ENCODE results near the gene PSTPIP1. TPM values are rescaled to one million over a fixed set of nuclear protein-coding genes. Genes with fewer than 3 reads are reported as not detected.

PSTPIP1 gene
- total and polyA plus RNA-seq, 2 experiments from 2014 or later = 0.80 to 3.7 TPM

DNA sequence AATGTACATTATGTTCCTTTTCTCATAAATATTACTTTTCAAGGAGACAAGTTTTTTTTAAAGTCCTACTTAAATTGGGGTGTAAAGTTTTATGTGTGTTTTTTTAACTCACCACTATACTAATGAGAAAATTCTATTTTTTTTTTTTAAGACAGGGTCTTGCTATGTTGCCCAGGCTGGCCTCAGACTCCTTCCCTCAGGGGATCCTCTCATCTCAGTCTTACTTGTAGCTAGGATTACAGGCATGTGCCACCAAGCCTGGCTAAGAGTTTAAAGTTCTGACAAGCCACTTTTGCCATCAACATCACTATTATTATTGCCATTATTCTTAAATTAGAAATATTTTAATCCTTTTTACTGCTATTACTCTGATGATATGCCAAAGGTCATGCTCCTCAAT, 68.3 kb downstream of the PSTPIP1 start (continued):
- TF ChIP-seq, protein P1, sequence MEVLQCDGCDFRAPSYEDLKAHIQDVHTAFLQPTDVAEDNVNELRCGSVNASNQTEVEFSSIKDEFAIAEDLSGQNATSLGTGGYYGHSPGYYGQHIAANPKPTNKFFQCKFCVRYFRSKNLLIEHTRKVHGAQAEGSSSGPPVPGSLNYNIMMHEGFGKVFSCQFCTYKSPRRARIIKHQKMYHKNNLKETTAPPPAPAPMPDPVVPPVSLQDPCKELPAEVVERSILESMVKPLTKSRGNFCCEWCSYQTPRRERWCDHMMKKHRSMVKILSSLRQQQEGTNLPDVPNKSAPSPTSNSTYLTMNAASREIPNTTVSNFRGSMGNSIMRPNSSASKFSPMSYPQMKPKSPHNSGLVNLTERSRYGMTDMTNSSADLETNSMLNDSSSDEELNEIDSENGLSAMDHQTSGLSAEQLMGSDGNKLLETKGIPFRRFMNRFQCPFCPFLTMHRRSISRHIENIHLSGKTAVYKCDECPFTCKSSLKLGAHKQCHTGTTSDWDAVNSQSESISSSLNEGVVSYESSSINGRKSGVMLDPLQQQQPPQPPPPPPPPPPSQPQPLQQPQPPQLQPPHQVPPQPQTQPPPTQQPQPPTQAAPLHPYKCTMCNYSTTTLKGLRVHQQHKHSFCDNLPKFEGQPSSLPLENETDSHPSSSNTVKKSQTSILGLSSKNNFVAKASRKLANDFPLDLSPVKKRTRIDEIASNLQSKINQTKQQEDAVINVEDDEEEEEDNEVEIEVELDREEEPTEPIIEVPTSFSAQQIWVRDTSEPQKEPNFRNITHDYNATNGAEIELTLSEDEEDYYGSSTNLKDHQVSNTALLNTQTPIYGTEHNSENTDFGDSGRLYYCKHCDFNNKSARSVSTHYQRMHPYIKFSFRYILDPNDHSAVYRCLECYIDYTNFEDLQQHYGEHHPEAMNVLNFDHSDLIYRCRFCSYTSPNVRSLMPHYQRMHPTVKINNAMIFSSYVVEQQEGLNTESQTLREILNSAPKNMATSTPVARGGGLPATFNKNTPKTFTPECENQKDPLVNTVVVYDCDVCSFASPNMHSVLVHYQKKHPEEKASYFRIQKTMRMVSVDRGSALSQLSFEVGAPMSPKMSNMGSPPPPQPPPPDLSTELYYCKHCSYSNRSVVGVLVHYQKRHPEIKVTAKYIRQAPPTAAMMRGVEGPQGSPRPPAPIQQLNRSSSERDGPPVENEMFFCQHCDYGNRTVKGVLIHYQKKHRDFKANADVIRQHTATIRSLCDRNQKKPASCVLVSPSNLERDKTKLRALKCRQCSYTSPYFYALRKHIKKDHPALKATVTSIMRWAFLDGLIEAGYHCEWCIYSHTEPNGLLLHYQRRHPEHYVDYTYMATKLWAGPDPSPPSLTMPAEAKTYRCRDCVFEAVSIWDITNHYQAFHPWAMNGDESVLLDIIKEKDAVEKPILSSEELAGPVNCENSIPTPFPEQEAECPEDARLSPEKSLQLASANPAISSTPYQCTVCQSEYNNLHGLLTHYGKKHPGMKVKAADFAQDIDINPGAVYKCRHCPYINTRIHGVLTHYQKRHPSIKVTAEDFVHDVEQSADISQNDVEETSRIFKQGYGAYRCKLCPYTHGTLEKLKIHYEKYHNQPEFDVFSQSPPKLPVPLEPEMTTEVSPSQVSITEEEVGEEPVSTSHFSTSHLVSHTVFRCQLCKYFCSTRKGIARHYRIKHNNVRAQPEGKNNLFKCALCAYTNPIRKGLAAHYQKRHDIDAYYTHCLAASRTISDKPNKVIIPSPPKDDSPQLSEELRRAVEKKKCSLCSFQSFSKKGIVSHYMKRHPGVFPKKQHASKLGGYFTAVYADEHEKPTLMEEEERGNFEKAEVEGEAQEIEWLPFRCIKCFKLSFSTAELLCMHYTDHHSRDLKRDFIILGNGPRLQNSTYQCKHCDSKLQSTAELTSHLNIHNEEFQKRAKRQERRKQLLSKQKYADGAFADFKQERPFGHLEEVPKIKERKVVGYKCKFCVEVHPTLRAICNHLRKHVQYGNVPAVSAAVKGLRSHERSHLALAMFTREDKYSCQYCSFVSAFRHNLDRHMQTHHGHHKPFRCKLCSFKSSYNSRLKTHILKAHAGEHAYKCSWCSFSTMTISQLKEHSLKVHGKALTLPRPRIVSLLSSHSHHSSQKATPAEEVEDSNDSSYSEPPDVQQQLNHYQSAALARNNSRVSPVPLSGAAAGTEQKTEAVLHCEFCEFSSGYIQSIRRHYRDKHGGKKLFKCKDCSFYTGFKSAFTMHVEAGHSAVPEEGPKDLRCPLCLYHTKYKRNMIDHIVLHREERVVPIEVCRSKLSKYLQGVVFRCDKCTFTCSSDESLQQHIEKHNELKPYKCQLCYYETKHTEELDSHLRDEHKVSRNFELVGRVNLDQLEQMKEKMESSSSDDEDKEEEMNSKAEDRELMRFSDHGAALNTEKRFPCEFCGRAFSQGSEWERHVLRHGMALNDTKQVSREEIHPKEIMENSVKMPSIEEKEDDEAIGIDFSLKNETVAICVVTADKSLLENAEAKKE (CRISPR knock-in tag; IDR thresholded peaks at IDR 0.05) = no peak
- TF ChIP-seq ZNF114 (CRISPR knock-in tag; IDR thresholded peaks at IDR 0.05) = no peak
- TF ChIP-seq NANOG (IDR thresholded peaks at IDR 0.05; ENCODE audit: borderline replicate concordance) = no peak
- no peak for TF ChIP-seq JUNB (IDR thresholded peaks at IDR 0.05; ENCODE audit: unreplicated experiment)
- TF ChIP-seq ZNF331 (CRISPR knock-in tag; IDR thresholded peaks at IDR 0.05; ENCODE audit: low read depth) = no peak
- no peak for TF ChIP-seq EZH2 (IDR thresholded peaks at IDR 0.05; ENCODE audit: low read depth, unreplicated experiment)
- TF ChIP-seq EZH2phosphoT487 (IDR thresholded peaks at IDR 0.05; ENCODE audit: unreplicated experiment) = no peak
- no peak for TF ChIP-seq CREB1 (CRISPR knock-in tag; IDR thresholded peaks at IDR 0.05; ENCODE audit: low read depth)
- TF ChIP-seq, protein P2, sequence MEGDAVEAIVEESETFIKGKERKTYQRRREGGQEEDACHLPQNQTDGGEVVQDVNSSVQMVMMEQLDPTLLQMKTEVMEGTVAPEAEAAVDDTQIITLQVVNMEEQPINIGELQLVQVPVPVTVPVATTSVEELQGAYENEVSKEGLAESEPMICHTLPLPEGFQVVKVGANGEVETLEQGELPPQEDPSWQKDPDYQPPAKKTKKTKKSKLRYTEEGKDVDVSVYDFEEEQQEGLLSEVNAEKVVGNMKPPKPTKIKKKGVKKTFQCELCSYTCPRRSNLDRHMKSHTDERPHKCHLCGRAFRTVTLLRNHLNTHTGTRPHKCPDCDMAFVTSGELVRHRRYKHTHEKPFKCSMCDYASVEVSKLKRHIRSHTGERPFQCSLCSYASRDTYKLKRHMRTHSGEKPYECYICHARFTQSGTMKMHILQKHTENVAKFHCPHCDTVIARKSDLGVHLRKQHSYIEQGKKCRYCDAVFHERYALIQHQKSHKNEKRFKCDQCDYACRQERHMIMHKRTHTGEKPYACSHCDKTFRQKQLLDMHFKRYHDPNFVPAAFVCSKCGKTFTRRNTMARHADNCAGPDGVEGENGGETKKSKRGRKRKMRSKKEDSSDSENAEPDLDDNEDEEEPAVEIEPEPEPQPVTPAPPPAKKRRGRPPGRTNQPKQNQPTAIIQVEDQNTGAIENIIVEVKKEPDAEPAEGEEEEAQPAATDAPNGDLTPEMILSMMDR (conservative IDR thresholded peaks at IDR 0.05; ENCODE audit: low read depth in 2 of 2) = no peak
